HepG2 (cell line): Measurements from ENCODE around the gene HARS2. TPM values are rescaled to one million over a fixed set of nuclear protein-coding genes. Genes with fewer than 3 reads are reported as not detected.

Experiments used
- BRD4 ChIP-seq: sonication (generic); formaldehyde crosslinking; IDR thresholded peaks from 2 replicates; pipeline ENCODE4 v1.4.0; 2020; ENCODE audit warnings: missing genetic modification reagents
- EHMT2 ChIP-seq: fragments of 200-600 bp; sonication (generic); IDR thresholded peaks from 2 replicates; pipeline ENCODE4 v1.7.0; 2017; ENCODE audit warnings: antibody characterized with exemption, low read depth, low read length, borderline replicate concordance
- GZF1 ChIP-seq: sonication (generic); formaldehyde crosslinking; IDR thresholded peaks from 2 replicates; pipeline ENCODE4 v1.5.1; 2020; ENCODE audit warnings: mild to moderate bottlenecking, missing genetic modification reagents
- MAF1 ChIP-seq: sonication (generic); formaldehyde crosslinking; IDR thresholded peaks from 2 replicates; pipeline ENCODE4 v1.5.0; 2020; ENCODE audit warnings: missing genetic modification reagents, borderline replicate concordance
- MED1 ChIP-seq: sonication (generic); formaldehyde crosslinking; IDR thresholded peaks from 2 replicates; pipeline ENCODE4 v1.4.0; 2020; ENCODE audit warnings: missing genetic modification reagents
- PHF8 ChIP-seq: sonication (generic); formaldehyde crosslinking; IDR thresholded peaks from 2 replicates; pipeline ENCODE4 v1.5.0; 2020; ENCODE audit warnings: missing genetic modification reagents
- REST ChIP-seq, 2 experiments: IDR thresholded peaks; 2 replicates each; pipeline ENCODE4 v1.6.1; 2011 to 2012; ENCODE audit warnings: low read length in 2 of 2, borderline replicate concordance in 1 of 2, low read depth in 1 of 2, mild to moderate bottlenecking in 1 of 2, moderate library complexity in 1 of 2
- SALL1 ChIP-seq: sonication (generic); formaldehyde crosslinking; IDR thresholded peaks from 2 replicates; pipeline ENCODE4 v1.8.0; 2022; ENCODE audit warnings: mild to moderate bottlenecking, missing genetic modification reagents
- SOX6 ChIP-seq, 2 experiments: fragments of 450-650 bp in 1 of 2; sonication (generic) in 1 of 2; formaldehyde crosslinking in 1 of 2; IDR thresholded peaks; 2 replicates each; pipeline versions ENCODE4 v1.4.0 to v1.6.1; 2017 to 2020; ENCODE audit warnings: antibody characterized with exemption in 1 of 2, mild to moderate bottlenecking in 1 of 2, missing genetic modification reagents in 1 of 2
- SP140L ChIP-seq: sonication (generic); formaldehyde crosslinking; IDR thresholded peaks from 2 replicates; pipeline ENCODE4 v1.4.0; 2020; ENCODE audit warnings: missing genetic modification reagents, borderline replicate concordance
- THAP11 ChIP-seq: IDR thresholded peaks from 2 replicates; pipeline ENCODE4 v1.6.1; 2016; ENCODE audit warnings: missing biosample characterization, missing genetic modification reagents
- ZBTB7A ChIP-seq: sonication (generic); formaldehyde crosslinking; IDR thresholded peaks from 2 replicates; pipeline ENCODE4 v1.8.0; 2022; ENCODE audit warnings: mild to moderate bottlenecking, missing genetic modification reagents
- ZNF30 ChIP-seq: sonication (generic); formaldehyde crosslinking; IDR thresholded peaks from 2 replicates; pipeline ENCODE4 v1.5.0; 2020; ENCODE audit warnings: mild to moderate bottlenecking, missing genetic modification reagents
- ZNF574 ChIP-seq: sonication (generic); formaldehyde crosslinking; IDR thresholded peaks from 2 replicates; pipeline ENCODE4 v1.4.0; 2020; ENCODE audit warnings: missing genetic modification reagents
- ZNF788 ChIP-seq: sonication (generic); formaldehyde crosslinking; IDR thresholded peaks from 2 replicates; pipeline ENCODE4 v1.5.0; 2020; ENCODE audit warnings: mild to moderate bottlenecking, missing genetic modification reagents, borderline replicate concordance
- ZSCAN5A ChIP-seq: sonication (generic); formaldehyde crosslinking; IDR thresholded peaks from 2 replicates; pipeline ENCODE4 v1.8.0; 2022; ENCODE audit warnings: mild to moderate bottlenecking, missing genetic modification reagents, borderline replicate concordance
- polyA plus RNA-seq, 8 experiments: library from polyadenylated mRNA; depleted of rRNA in 3 of 8; stranded (reverse) in 7 of 8; unstranded in 1 of 8; fragments of >200 nt; fragmentation: Illumina TruSeq in 4 of 8; extraction: Trizol in 4 of 8; gene quantifications; 2 replicates each; pipeline versions ENCODE4 v1.2.1 to v1.2.3, GENCODE V29; 2011 to 2016; ENCODE audit warnings: low read depth in 4 of 8, missing spikeins in 1 of 8, mixed read lengths in 1 of 8; ENCODE audit not compliant: insufficient read depth in 1 of 8
- total RNA-seq, 5 experiments: library from RNA; depleted of rRNA; stranded (reverse); fragments of >200 nt; fragmentation: Illumina TruSeq; extraction: Trizol; gene quantifications; 2 replicates each; pipeline ENCODE4 v1.2.3, GENCODE V29; 2016; ENCODE audit warnings: low read depth in 1 of 5
- TF ChIP-seq, protein P1 (sequence below): sonication (generic); formaldehyde crosslinking; IDR thresholded peaks from 2 replicates; pipeline ENCODE4 v1.8.1; 2023; ENCODE audit warnings: mild to moderate bottlenecking, missing genetic modification reagents

Gene HARS2
- total and polyA plus RNA-seq, 2 of the 13 experiments (the other 11 are each of a cell fraction or from before 2014, with no cell fraction given), result 17.9 to 25.8 TPM

DNA sequence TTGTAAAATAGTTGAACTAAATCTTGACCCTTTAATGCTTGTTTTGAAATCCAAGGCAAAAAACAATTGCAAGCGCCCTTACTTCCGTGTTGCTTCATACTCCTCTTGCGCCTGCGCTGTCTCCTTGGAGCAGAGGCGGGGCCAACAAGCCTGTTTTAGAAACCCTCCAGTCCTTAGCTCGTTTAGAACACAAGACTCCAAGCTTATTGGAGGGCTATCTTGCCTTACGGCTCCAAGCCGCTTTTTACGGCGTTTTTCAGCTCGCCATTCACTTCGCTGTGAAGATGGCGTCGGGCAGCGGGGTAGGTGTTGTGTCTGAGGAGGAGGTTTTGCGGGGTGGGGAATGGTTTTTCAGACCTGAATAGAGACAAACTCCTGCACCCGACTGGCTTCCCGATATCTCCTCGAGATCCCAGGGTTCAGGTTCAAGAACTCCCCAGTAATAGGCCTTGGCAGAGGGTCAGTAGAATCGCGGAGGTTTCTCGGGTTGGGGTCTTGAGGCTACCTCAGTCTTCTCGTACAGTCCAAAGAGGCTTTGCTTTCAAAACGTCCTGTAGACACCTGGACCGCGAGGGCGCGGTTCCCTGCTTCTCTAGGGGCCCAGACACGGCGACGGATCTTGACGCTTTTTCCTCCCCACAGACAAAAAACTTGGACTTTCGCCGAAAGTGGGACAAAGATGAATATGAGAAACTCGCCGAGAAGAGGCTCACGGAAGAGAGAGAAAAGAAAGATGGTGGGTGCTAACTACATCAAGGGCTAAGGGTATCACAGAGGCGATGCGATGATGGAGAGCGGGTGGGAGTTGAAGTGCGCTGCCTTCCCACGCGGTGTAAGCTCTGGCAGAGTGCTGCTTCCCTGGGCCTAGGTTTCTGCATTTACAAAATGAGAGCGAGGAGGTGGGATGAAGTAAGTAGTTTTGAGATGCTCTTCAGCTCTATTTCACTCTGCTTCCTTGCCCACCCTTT lies 9.2 kb downstream of the HARS2 start, which contains the start of gene ZMAT2 (continued):
- TF ChIP-seq SALL1 (CRISPR knock-in tag), result peak; percentile 52
- TF ChIP-seq BRD4 (CRISPR knock-in tag), result peak; percentile 22; the same call in 1 of the 2 replicates
- TF ChIP-seq ZBTB7A (CRISPR knock-in tag), result peak; percentile 15; the same call in 1 of the 2 replicates
- peak; percentile 37; the same call in 1 of the 2 replicates for TF ChIP-seq ZSCAN5A (CRISPR knock-in tag)
- TF ChIP-seq SOX6 (IDR thresholded peaks at IDR 0.05), result no peak
- TF ChIP-seq SOX6 (CRISPR knock-in tag; IDR thresholded peaks at IDR 0.05), result 0 out of 2 replicates have a peak, but pooled peaks have one; percentile 29
- TF ChIP-seq, protein P1, sequence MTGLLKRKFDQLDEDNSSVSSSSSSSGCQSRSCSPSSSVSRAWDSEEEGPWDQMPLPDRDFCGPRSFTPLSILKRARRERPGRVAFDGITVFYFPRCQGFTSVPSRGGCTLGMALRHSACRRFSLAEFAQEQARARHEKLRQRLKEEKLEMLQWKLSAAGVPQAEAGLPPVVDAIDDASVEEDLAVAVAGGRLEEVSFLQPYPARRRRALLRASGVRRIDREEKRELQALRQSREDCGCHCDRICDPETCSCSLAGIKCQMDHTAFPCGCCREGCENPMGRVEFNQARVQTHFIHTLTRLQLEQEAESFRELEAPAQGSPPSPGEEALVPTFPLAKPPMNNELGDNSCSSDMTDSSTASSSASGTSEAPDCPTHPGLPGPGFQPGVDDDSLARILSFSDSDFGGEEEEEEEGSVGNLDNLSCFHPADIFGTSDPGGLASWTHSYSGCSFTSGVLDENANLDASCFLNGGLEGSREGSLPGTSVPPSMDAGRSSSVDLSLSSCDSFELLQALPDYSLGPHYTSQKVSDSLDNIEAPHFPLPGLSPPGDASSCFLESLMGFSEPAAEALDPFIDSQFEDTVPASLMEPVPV, result 0 out of 2 replicates have a peak, but pooled peaks have one; percentile 17
- peak; percentile 95 for TF ChIP-seq ZNF574
- no peak for TF ChIP-seq ZNF30
- TF ChIP-seq EHMT2, result no peak
- peak; percentile 57; the same call in 1 of the 2 replicates for TF ChIP-seq ZNF788 (CRISPR knock-in tag)
- no peak for TF ChIP-seq SP140L (CRISPR knock-in tag)
- TF ChIP-seq PHF8 (CRISPR knock-in tag), result peak; percentile 80
- no peak for TF ChIP-seq GZF1
- 0 out of 2 replicates have a peak, but pooled peaks have one; percentile 38 for TF ChIP-seq MED1
- peak; percentile 95 for TF ChIP-seq THAP11 (CRISPR knock-in tag)
- no peak for TF ChIP-seq MAF1
- TF ChIP-seq REST (IDR thresholded peaks at IDR 0.05; ENCODE audit: borderline replicate concordance in 1 of 2, low read depth in 1 of 2, low read length in 2 of 2), result peak in 1 of 2 experiments; percentile 78; a peak in 2 of 4 replicates
